SKM-1 treated with dmso at 0.1 percent for 144 hours (cell line): ENCODE results near the gene MARCHF9.
"Not testable (repeated sequence)": the region's sequence is repeated elsewhere in the genome, so short reads cannot be mapped to it uniquely, and the experiment has no call there.

Source experiments
- DNase-seq: peaks from one replicate; lab custom pipeline; 2025; ENCODE audit not compliant: unreplicated experiment; lab: John Stamatoyannopoulos, UW

The MARCHF9 gene

DNA sequence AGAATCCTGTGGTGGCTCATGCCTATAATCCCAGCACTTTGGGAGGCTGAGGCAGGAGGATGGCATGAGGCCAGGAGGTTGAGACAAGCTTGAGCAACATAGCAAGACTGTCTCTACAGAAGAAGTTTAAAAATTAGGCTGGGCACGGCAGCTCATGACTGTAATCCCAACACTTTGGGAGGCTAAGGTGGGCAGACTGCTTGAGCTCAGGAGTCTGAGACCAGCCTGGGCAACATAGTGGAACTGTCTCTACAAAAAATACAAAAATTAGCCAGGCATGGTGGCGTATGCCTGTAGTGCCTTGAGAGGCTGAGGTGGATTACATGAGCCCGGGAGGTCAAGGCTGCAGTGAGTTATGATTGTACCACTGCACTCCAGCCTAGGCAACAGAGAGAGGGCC is 13.0 kb downstream of the MARCHF9 start:
- no peak for DNase-seq

- no peak for DNase-seq
Observed at GRCh38 chr12:57769594-57769993, 14.7 kb downstream of the MARCHF9 start.

- no peak for DNase-seq
Observed at GRCh38 chr12:57770734-57771133, 15.8 kb downstream of the MARCHF9 start.

- DNase-seq: peak; percentile 65
Observed at GRCh38 chr12:57771236-57771872, 16.5 kb downstream of the MARCHF9 start.

- peak; percentile 78 for DNase-seq
Observed at GRCh38 chr12:57771873-57772428, 17.0 kb downstream of the MARCHF9 start, which contains the start of gene METTL1. TSS of gene METTL1 (minus strand) at chr12:57772105. CDS start at chr12:57772083, 22 bp downstream.

DNA sequence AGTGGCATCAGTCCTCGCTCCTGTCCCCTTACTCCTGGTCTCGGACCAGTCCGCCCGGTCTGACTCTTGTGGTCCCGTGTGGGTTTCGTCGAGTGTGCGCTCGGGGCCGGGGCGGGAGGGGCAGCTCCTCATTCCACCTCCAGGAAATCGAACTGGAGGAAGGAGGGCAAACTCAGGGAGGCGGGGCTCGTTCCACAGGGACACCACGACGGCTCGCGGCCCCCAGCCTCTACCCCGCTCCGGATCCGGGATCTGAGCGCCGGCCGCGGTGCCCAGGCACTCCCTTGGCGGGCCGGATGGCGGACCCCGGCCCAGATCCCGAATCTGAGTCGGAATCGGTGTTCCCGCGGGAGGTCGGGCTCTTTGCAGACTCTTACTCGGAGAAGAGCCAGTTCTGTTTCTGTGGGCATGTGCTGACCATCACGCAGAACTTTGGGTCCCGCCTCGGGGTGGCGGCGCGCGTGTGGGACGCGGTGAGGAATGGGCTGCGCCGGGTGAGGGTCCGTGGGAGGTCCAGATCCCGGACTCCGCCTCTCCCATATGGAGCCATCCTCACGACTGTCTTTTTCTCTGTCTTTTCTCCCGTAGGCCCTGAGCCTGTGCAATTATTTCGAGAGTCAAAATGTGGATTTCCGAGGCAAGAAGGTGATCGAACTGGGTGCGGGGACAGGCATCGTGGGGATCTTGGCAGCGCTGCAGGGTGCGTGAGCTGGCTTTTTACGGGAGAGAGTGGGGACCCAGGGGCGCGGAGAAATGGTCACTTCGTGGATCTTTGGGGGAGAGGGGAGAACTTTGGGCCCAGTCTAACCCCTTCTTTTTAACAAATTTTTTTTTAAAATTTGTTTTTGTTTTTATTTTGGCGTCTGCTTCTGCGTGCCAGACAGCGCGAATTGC is 17.8 kb downstream of the MARCHF9 start, which contains the start of gene EEF1AKMT3:
TSS of gene EEF1AKMT3 (plus strand) at position 186 of the 894 bp plus-strand sequence. CDS start at position 297, 111 bp downstream.
- DNase-seq: no peak

DNA sequence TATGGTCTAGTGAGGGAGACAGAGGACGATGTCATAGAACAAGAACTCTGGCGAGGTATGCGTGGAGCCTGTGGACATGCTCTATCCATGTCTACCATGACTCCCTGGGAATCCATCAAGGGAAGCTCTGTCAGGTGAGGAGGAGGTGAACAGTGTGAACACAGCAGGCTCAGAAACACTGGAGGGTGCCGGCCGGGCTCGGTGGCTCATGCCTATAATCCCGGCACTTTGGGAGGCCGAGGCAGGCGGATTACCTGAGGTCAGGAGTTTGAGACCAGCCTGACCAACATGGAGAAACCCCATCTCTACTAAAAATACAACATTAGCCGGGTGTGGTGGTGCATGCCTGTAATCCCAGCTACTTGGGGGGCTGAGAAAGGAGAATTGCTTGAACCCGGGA is 19.7 kb downstream of the MARCHF9 start:
- DNase-seq: not testable (repeated sequence)

DNA sequence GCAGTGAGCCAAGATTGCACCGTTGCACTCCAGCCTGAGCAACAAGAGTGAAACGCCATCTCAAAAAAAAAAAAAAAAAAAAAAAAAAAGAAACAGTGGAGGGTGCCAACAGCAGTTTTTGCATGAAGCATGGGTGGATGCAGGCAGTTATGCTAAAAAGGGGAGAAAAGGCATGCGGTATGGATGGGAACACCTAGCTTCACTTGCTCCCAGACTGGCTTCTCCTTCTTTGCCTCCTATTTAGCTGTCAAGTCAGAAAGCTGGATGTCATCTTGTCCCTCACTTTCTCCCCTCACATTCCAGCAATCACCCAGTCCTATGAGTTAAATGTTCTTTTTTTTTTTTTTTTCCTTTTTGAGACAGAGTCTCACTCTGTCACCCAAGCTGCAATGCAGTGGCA is 20.1 kb downstream of the MARCHF9 start:
- DNase-seq: no peak

- DNase-seq: peak; percentile 36
Observed at GRCh38 chr12:57775563-57776246, 20.8 kb downstream of the MARCHF9 start.

- no peak for DNase-seq
Observed at GRCh38 chr12:57776247-57776587, 21.3 kb downstream of the MARCHF9 start.

DNA sequence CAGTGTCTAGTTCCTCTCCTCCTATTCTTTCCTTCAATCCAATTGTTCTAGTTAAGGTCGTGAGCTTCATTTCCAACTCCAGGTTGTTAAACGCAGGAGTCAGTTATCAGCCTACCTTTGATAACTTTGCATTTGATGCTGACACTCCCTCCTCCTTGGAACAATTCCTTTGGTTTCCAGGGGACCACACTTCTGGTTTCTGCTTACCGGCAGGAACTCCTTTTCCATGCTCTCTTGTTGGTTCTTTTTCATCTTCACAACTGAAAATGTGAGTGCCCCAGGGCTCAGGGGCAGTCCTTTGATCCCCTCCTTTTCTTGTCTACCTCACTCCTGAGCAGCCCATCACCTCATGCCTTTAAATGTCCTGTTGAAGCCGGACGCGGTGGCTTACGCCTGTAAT is 22.5 kb downstream of the MARCHF9 start:
- DNase-seq: no peak

DNA sequence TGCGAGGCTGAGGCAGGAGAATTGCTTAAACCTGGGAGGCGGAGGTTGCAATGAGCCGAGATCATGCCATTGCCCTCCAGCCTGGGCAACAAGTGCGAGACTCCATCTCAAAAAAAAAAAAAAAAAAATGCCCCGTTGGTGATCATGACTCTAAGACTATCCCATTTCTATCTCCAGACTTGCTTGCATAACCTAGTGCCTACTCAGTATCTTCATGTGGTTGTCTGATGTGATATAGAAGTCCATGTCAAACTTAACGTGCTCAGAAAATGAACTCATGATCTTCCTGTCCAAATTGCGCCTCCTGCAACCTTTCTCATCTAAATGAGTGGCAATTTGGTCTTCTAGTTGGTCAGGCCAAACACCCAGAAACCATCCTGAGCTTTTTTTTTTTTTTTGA is 23.0 kb downstream of the MARCHF9 start:
- no peak for DNase-seq

DNA sequence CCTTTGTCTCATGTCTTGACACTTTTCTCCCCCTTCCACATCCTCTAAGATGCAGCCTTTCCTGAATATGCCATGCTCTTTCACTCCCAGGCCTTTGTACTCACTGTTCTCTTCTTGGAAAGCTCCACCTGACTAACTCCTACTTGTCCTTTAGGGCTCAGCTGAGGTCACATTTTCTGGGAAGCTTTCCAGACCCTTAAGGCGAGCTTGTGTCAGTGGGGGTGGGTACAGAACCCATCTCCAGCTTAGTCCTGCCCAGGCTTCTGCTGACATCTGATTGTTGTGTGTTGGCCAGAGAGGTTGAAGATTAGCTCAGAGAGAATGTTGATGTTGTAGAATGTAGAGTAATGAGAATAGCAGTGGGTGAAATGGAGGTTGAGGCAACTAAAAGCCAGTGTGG is 24.8 kb downstream of the MARCHF9 start:
- DNase-seq: no peak

- DNase-seq: no peak
Observed at GRCh38 chr12:57780284-57780897, 25.5 kb downstream of the MARCHF9 start.

DNA sequence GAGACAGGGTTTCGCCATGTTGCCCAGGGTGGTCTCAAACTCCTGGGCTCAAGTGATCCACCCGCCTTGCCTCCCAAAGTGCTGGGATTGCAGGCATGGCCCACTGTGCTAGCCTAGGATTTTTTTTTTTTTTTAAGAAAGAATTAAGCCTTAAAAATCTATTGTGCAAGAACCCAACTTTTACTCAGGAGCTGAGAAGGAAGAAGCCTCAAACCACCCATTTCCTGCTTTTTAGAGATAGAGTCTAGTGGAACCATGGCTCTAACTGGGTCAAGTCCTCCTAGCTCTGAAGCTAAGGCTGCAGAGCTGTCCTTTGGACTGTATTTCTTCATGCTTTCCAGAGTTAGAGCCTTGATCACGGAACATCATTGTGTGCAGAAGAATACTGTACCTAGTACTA is 26.3 kb downstream of the MARCHF9 start:
- peak; percentile 49 for DNase-seq

- no peak for DNase-seq
Observed at GRCh38 chr12:57781801-57782200, 26.9 kb downstream of the MARCHF9 start.

DNA sequence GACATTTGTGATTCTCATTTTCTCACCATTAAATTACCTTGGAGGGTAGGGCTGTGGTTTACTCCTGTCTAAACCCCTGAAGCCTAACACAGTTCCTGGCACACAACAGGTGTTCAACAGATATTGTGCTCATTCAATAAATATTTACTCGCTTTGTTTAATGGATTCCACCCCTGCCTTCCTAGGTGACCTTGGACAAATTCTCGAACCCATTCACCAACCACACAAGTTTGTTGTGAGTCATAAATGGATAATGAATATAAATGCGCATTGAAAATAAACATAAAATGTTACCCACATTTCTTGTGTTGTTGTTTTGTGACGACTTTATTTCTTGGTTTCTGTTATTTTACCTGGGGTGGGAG is 27.3 kb downstream of the MARCHF9 start:
- no peak for DNase-seq

DNA sequence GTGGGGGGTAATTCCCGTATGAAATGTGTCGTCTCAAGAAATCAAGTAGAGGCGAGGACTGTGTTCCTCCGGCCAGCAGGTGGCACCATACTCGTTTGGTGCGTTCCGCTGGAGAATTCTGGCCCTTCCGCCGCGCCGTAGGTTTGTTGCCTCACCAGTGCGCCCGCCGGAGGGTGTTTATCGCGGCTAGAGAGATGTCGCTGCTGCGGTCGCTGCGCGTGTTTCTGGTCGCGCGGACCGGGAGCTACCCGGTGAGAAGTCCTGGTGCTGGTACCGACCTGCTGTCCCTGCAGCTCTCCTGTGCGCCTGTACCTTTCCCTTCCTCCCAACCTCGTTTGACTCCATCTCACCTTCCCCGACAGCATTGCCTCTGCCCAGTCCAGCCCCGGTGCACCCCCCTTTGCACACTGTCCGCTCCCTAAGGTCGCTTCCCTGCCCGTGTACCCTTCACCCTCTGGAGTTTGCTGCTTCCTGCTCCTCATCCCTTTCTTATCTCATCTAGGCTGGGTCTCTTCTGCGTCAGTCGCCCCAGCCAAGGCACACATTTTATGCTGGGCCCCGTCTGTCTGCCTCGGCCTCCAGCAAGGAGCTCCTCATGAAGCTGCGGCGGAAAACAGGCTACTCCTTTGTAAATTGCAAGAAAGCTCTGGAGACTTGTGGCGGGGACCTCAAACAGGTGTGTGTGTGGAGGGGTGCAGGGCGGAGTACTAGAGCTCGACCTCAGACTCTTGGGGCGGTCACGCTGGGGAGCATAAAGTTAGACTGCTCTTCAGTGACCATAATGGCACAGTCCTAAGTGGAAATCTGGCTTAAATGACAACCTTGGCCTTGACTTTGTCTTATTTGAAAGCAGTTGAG is 27.9 kb downstream of the MARCHF9 start, which contains the start of gene TSFM:
TSS of gene TSFM (plus strand) at position 180 of the 858 bp plus-strand sequence. CDS start at position 195, 15 bp downstream.
- DNase-seq: peak; percentile 42

DNA sequence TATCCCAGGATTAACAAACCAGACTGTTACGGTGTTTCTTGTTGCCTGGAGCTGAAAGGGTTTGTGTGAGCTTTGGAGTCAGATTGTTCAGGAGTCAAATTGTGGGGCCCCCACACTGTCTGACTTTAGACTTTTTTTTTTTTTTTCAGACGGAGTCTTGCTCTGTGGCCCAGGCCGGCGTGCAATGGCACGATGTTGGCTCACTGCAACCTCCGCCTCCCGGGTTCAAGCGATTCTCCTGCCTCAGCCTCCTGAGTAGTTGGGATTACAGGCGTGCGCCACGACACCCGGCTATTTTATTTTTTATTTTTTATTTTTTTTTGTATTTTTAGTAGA is 28.5 kb downstream of the MARCHF9 start:
- no peak for DNase-seq

- DNase-seq: no peak
Observed at GRCh38 chr12:57783861-57784260, 29.0 kb downstream of the MARCHF9 start.
